AG04450 (cell line): ENCODE measurements around the gene RIMBP2. TPM values are rescaled to one million over a fixed set of nuclear protein-coding genes. Genes with fewer than 3 reads are reported as not detected.

ENCODE experiments used
- CTCF ChIA-PET: fragments of 300-600, 350-600 bp; formaldehyde crosslinking; extraction: SDS; loops from one replicate; lab custom pipeline; 2022; ENCODE audit warnings: antibody characterized with exemption, inconsistent platforms; lab: Charles Lee
- POLR2A ChIA-PET: fragments of 350-600 bp; formaldehyde crosslinking; extraction: SDS; loops from one replicate; lab custom pipeline; 2021; ENCODE audit warnings: antibody characterized with exemption, inconsistent platforms; lab: Yijun Ruan, JAX
- DNase-seq: peaks from one replicate; pipeline ENCODE4 v3.0.0-alpha.2; 2011; ENCODE audit warnings: low read depth, low spot score
- H3K27ac ChIP-seq: one replicate; pipeline ENCODE4 v1.5.1; 2012; ENCODE audit warnings: low read depth, low read length, control low read depth
- H3K27me3 ChIP-seq: one replicate; pipeline ENCODE4 v1.6.0; 2012; ENCODE audit warnings: low read length; ENCODE audit not compliant: control insufficient read depth, insufficient read depth
- H3K4me3 ChIP-seq: 2 replicates; pipeline ENCODE4 v1.5.1; 2011; ENCODE audit warnings: mild to moderate bottlenecking, low read depth, low read length, control low read depth
- H3K9me3 ChIP-seq: 2 replicates; pipeline ENCODE4 v1.5.1; 2012; ENCODE audit warnings: low read length; ENCODE audit not compliant: control insufficient read depth, insufficient read depth
- CTCF ChIP-seq: IDR thresholded peaks from 2 replicates; pipeline ENCODE4 v1.5.1; 2011; ENCODE audit warnings: low read depth, low read length, control low read depth, inconsistent platforms
- polyA plus RNA-seq: library from polyadenylated mRNA; depleted of rRNA; stranded (reverse); fragments of >200 nt; gene quantifications from 2 replicates; pipeline ENCODE4 v1.2.3, GENCODE V29; 2011

The RIMBP2 gene
- polyA plus RNA-seq, 1 experiment: not detected

- Histone ChIP-seq H3K4me3 (no peak overlapping the region), H3K9me3 (peaks cover 72% of the 10 kb centered on the region), H3K27me3 (no peaks in the 10 kb centered on the region), H3K27ac (no peak overlapping the region)
- ChIA-PET CTCF (no interaction called here), POLR2A (no interaction called here)
- TF ChIP-seq CTCF: no peak
- DNase-seq: no peak
Observed at GRCh38 chr12:130497991-130498390, 218.1 kb downstream of the RIMBP2 start.

- ChIA-PET CTCF (no interaction called here), POLR2A (no interaction called here)
- Histone ChIP-seq H3K27ac (no peak overlapping the region), H3K9me3 (peaks cover 71% of the 10 kb centered on the region), H3K4me3 (no peak overlapping the region), H3K27me3 (no peaks in the 10 kb centered on the region)
- TF ChIP-seq CTCF: no peak
- no peak for DNase-seq
Observed at GRCh38 chr12:130497321-130497720, 218.8 kb downstream of the RIMBP2 start.

GRCh38 chr12:130496516-130497120 is 219.5 kb downstream of the RIMBP2 start:
- H3K9me3 ChIP-seq: peaks cover 69% of the 10 kb centered on the region
- no peak overlapping the region for H3K4me3 ChIP-seq
- TF ChIP-seq CTCF: no peak
- CTCF ChIA-PET: no interaction called here
- H3K27ac ChIP-seq: no peak overlapping the region
- POLR2A ChIA-PET: no interaction called here
- no peak for DNase-seq
- no peaks in the 10 kb centered on the region for H3K27me3 ChIP-seq

- CTCF ChIA-PET: no interaction called here
- DNase-seq: no peak
Observed at GRCh38 chr12:130495156-130495555, 220.9 kb downstream of the RIMBP2 start.

GRCh38 chr12:130494736-130495135 is 221.4 kb downstream of the RIMBP2 start:
- Histone ChIP-seq H3K27me3 (no peaks in the 10 kb centered on the region), H3K9me3 (peaks cover 69% of the 10 kb centered on the region), H3K27ac (no peak overlapping the region), H3K4me3 (no peak overlapping the region)
- no peak for TF ChIP-seq CTCF
- DNase-seq: no peak
- CTCF ChIA-PET: no interaction called here
- POLR2A ChIA-PET: no interaction called here

More at GRCh38 chr12:130495156-130495555, 220.9 kb downstream of the RIMBP2 start:
- POLR2A ChIA-PET: no interaction called here
- TF ChIP-seq CTCF: no peak
- Histone ChIP-seq H3K27ac (no peak overlapping the region), H3K27me3 (no peaks in the 10 kb centered on the region), H3K9me3 (peaks cover 69% of the 10 kb centered on the region), H3K4me3 (no peak overlapping the region)
